A673 (cell line): ENCODE measurements around the gene TFB1M. TPM values are rescaled to one million over a fixed set of nuclear protein-coding genes. Genes with fewer than 3 reads are reported as not detected.
"Not testable (repeated sequence)": the region's sequence is repeated elsewhere in the genome, so short reads cannot be mapped to it uniquely, and the experiment has no call there.

Experiments
- BruUV-seq: library from RNA; stranded (reverse); fragments of 400-500 nt; replicated peaks from 2 replicates; lab custom pipeline; 2021; lab: Mats Ljungman, UMichigan
- CTCF ChIA-PET: fragments of 300-600 bp; sonication (Branson Sonifier 250); formaldehyde crosslinking; loops from one replicate; lab custom pipeline; 2022; ENCODE audit warnings: antibody characterized with exemption; lab: Charles Lee
- POLR2A ChIA-PET: fragments of 300-600 bp; sonication (Branson Sonifier 250); formaldehyde crosslinking; loops from one replicate; lab custom pipeline; 2022; ENCODE audit warnings: antibody characterized with exemption; ENCODE audit not compliant: low non-redundant PET; lab: Charles Lee
- DNase-seq: peaks from one replicate; pipeline ENCODE4 v3.0.0-alpha.2; 2015; ENCODE audit warnings: low spot score
- H3K27ac ChIP-seq: fragments of 200-600 bp; sonication (generic); 2 replicates; pipeline ENCODE4 v1.5.1; 2016; ENCODE audit warnings: mixed run types, low read depth, mild to moderate bottlenecking, mixed read lengths, antibody characterized with exemption, low read length; ENCODE audit not compliant: poor library complexity, severe bottlenecking
- H3K27me3 ChIP-seq: fragments of 200-600 bp; sonication (generic); replicated peaks from 2 replicates; pipeline ENCODE4 v1.6.1; 2017; ENCODE audit warnings: mixed run types, low read depth, mild to moderate bottlenecking, mixed read lengths, antibody characterized with exemption, low read length; ENCODE audit not compliant: insufficient read depth, poor library complexity
- H3K36me3 ChIP-seq: fragments of 200-600 bp; sonication (generic); 2 replicates; pipeline ENCODE4 v1.6.1; 2016; ENCODE audit warnings: mixed run types, mild to moderate bottlenecking, mixed read lengths, antibody characterized with exemption, low read length; ENCODE audit not compliant: insufficient read depth, poor library complexity, severe bottlenecking
- H3K4me1 ChIP-seq: fragments of 200-600 bp; sonication (generic); 2 replicates; pipeline ENCODE4 v1.6.1; 2017; ENCODE audit warnings: mixed run types, mild to moderate bottlenecking, mixed read lengths, antibody characterized with exemption, low read length; ENCODE audit not compliant: insufficient read depth, poor library complexity, severe bottlenecking
- H3K4me3 ChIP-seq: fragments of 200-600 bp; sonication (generic); 2 replicates; pipeline ENCODE4 v1.5.1; 2016; ENCODE audit warnings: low read depth, mixed run types, mild to moderate bottlenecking, mixed read lengths, low read length; ENCODE audit not compliant: poor library complexity, severe bottlenecking
- H3K9me3 ChIP-seq: fragments of 200-600 bp; sonication (generic); 2 replicates; pipeline ENCODE4 v1.6.1; 2016; ENCODE audit warnings: mixed run types, low read depth, mild to moderate bottlenecking, mixed read lengths, antibody characterized with exemption, low read length; ENCODE audit not compliant: poor library complexity, severe bottlenecking
- EZH2 ChIP-seq: fragments of 200-600 bp; sonication (generic); IDR thresholded peaks from 2 replicates; pipeline ENCODE4 v1.6.1; 2017; ENCODE audit warnings: borderline replicate concordance, low read depth, mild to moderate bottlenecking, mixed read lengths, antibody characterized with exemption, low read length; ENCODE audit not compliant: poor library complexity, severe bottlenecking
- intact Hi-C: fragments of 100-400 bp; cut with micrococcal nuclease; formaldehyde crosslinking; loops from one replicate; pipeline ENCODE4 v1.10.0; 2022; ENCODE audit not compliant: unreplicated experiment
- total RNA-seq: library from RNA; stranded (reverse); gene quantifications from 2 replicates; pipeline ENCODE4 v1.2.3, GENCODE V29; 2021
- TF ChIP-seq, protein P1 (sequence below): fragments of 300-800, 200-600 bp; sonication (generic); conservative IDR thresholded peaks from 2 replicates; pipeline ENCODE4 v1.5.1; 2017; ENCODE audit warnings: low read depth, mild to moderate bottlenecking, antibody characterized with exemption, low read length, moderate library complexity, mixed read lengths

TFB1M gene
- total RNA-seq, 1 experiment from 2014 or later, result 40.3 TPM

DNA sequence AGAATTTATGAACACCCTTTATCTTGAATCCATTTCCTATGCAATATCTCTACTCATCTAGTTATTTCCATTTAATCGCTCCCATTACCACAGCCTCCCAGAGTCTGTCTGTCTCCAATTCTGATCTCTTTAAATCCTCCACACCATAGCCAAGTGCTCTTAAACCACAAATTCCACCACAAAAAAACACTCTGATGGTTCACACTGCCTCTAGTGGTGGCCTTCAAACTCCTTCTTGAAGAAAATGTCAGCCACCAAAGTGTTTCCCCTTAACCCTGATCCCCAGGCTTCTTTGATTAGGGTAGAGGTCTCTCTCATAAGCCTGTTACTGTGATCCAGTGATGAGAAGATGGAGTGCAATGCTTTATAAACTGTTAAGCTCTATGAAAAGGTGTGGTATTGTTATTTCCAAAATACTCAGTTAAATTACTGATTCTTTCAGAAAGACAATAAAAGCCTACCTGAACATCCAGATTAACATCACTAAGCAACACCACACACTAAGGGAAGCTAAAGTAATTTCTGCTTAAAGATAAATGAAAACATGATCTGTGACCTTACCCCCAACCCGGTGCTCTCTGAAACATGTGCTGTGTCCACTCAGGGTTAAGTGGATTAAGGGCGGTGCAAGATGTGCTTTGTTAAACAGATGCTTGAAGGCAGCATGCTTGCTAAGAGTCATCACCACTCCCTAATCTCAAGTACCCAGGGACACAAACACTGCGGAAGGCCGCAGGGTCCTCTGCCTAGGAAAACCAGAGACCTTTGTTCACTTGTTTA lies 46.0 kb downstream of the TFB1M start:
- H3K9me3 ChIP-seq, POLR2A ChIA-PET, H3K4me3 ChIP-seq, H3K27me3 ChIP-seq, H3K27ac ChIP-seq, intact Hi-C loops, BruUV-seq, CTCF ChIA-PET: not testable (repeated sequence)
- peaks cover 14% of the 10 kb centered on the region for H3K4me1 ChIP-seq
- H3K36me3 ChIP-seq, result peaks cover 18% of the 10 kb centered on the region
- peak; percentile 57 for DNase-seq
- TF ChIP-seq, protein P1, sequence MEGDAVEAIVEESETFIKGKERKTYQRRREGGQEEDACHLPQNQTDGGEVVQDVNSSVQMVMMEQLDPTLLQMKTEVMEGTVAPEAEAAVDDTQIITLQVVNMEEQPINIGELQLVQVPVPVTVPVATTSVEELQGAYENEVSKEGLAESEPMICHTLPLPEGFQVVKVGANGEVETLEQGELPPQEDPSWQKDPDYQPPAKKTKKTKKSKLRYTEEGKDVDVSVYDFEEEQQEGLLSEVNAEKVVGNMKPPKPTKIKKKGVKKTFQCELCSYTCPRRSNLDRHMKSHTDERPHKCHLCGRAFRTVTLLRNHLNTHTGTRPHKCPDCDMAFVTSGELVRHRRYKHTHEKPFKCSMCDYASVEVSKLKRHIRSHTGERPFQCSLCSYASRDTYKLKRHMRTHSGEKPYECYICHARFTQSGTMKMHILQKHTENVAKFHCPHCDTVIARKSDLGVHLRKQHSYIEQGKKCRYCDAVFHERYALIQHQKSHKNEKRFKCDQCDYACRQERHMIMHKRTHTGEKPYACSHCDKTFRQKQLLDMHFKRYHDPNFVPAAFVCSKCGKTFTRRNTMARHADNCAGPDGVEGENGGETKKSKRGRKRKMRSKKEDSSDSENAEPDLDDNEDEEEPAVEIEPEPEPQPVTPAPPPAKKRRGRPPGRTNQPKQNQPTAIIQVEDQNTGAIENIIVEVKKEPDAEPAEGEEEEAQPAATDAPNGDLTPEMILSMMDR, result peak; percentile 66

DNA sequence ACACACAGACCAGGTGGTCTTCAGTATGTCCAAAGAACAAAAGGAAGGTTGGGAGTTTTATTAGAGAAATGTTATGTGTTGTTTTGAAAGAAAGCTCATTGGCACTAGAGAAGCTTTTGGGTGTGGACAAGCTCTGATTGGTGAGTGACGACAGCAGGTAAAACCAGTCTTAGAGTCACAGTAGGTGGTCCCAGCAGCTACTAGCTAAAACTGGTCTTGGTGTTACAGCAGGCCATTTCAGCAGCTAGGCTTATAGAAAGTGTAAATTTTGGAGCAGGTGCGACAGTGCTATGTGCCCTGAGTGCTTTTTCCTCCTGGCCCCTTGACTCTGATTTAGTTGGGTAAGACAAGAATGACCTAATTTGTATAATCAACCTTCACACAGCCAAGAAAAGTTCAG lies 46.9 kb downstream of the TFB1M start:
- H3K4me1 ChIP-seq, result peaks cover 6% of the 10 kb centered on the region
- H3K9me3 ChIP-seq, result no peaks in the 10 kb centered on the region
- CTCF ChIA-PET, result no interaction called here
- DNase-seq, result no peak
- no peaks in the 10 kb centered on the region for H3K27me3 ChIP-seq
- intact Hi-C loops, result no loop called here
- H3K4me3 ChIP-seq, result no peak overlapping the region
- no TSS peak for BruUV-seq
- TF ChIP-seq EZH2, result no peak
- TF ChIP-seq, protein P1, result no peak
- POLR2A ChIA-PET, result no interaction called here
- H3K27ac ChIP-seq, result no peak overlapping the region
- peaks cover 10% of the 10 kb centered on the region for H3K36me3 ChIP-seq

DNA sequence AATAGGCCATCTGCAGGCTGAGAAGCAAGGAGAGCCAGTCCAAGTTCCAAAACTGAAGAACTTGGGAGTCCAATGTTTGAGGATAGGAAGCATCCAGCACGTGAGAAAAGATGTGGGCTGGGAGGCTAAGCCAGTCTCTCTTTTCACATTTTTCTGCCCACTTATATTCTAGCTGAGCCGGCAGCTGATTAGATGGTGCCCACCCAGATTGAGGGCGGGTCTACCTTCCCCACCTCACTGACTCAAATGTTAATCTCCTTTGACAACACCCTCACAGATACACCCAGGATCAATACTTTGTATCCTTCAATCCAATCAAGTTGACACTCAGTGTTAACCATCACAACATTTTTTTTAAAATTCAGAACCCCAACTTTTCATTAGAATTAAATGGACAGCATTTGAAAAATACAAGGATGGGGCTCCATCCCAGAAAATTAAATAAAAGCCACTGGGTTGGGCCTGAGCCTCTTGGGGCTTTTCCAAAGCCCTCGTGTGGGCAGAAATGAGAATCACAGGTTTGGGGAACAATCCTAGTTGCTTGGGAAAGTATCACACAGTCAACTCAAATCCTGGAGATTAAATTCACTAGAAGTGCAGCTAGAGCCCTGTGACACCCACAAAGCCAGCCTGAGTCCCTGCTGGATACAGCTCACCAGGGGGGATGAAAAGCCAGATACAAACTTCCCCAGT lies 48.3 kb downstream of the TFB1M start:
- POLR2A ChIA-PET, result no interaction called here
- TF ChIP-seq EZH2, result no peak
- TF ChIP-seq, protein P1, result no peak
- no peaks in the 10 kb centered on the region for H3K9me3 ChIP-seq
- CTCF ChIA-PET, result no interaction called here
- intact Hi-C loops, result no loop called here
- H3K4me1 ChIP-seq, result peaks cover 7% of the 10 kb centered on the region
- no peak for DNase-seq
- peaks cover 8% of the 10 kb centered on the region for H3K36me3 ChIP-seq
- BruUV-seq, result no TSS peak
- no peak overlapping the region for H3K27ac ChIP-seq
- no peaks in the 10 kb centered on the region for H3K27me3 ChIP-seq
- H3K4me3 ChIP-seq, result no peak overlapping the region
